Activated CD8-positive, alpha-beta memory T cell treated with anti-CD3 and anti-CD28 coated beads for 4 hours (primary cell): ENCODE measurements around the gene XIST.
"Not testable (repeated sequence)": the region's sequence is repeated elsewhere in the genome, so short reads cannot be mapped to it uniquely, and the experiment has no call there.

Experiments used
- DNase-seq, 2 donors: peaks; one replicate each; pipeline ENCODE4 v3.0.0-alpha.2; 2020; ENCODE audit warnings: low read depth in 2 of 2

Gene XIST

GRCh38 chrX:73799888-73800287, 52.6 kb downstream of the XIST start:
- DNase-seq = no peak

GRCh38 chrX:73792511-73792910, 60.0 kb downstream of the XIST start:
- DNase-seq = not testable (repeated sequence)

- DNase-seq = no peak
These were observed 67.0 kb downstream of the XIST start for GRCh38 chrX:73785493-73785892.
